Bronchial epithelial cell (primary cell): ENCODE results near the gene COL5A1. TPM values are rescaled to one million over a fixed set of nuclear protein-coding genes. Genes with fewer than 3 reads are reported as not detected.

Experiments used
- DNase-seq: peaks from one replicate; pipeline ENCODE4 v3.0.0-alpha.2; 2010; ENCODE audit warnings: low read depth
- FAIRE-seq: peaks from 2 replicates; lab custom pipeline; 2011; peaks lifted over from hg19 to GRCh38; lab: Jason Lieb, UNC
- H3K27me3 ChIP-seq: 2 replicates; pipeline ENCODE4 v1.5.1; 2011; ENCODE audit warnings: low read length; ENCODE audit not compliant: control insufficient read depth, insufficient read depth
- H3K36me3 ChIP-seq: 2 replicates; pipeline ENCODE4 v1.5.1; 2011; ENCODE audit warnings: low read length; ENCODE audit not compliant: control insufficient read depth, insufficient read depth
- H3K4me3 ChIP-seq: 2 replicates; pipeline ENCODE4 v1.5.1; 2011; ENCODE audit warnings: mild to moderate bottlenecking, low read depth, low read length, control low read depth
- CTCF ChIP-seq: IDR thresholded peaks from 2 replicates; pipeline ENCODE4 v1.5.1; 2011; ENCODE audit warnings: mild to moderate bottlenecking, moderate library complexity, low read length, control low read depth, inconsistent platforms; ENCODE audit not compliant: insufficient read depth, severe bottlenecking
- total RNA-seq: library from RNA; depleted of rRNA; stranded (reverse); fragments of >200 nt; gene quantifications from 2 replicates; pipeline ENCODE4 v1.2.1, GENCODE V29; 2014

COL5A1 gene
- total RNA-seq, 1 donor from 2014 or later = 6.3 TPM

GRCh38 chr9:134724202-134724911 is 82.8 kb downstream of the COL5A1 start:
- DNase-seq (no peak), FAIRE-seq (no peak)
- Histone ChIP-seq H3K27me3 (no peaks in the 10 kb centered on the region), H3K36me3 (no peaks in the 10 kb centered on the region), H3K4me3 (no peak overlapping the region)
- no peak for TF ChIP-seq CTCF

- no peaks in the 10 kb centered on the region for H3K27me3 ChIP-seq
- no peak for TF ChIP-seq CTCF
These were observed 83.5 kb downstream of the COL5A1 start for GRCh38 chr9:134724912-134725604.

GRCh38 chr9:134725605-134725940 is 84.0 kb downstream of the COL5A1 start:
- FAIRE-seq = no peak
- no peak overlapping the region for H3K4me3 ChIP-seq
- H3K36me3 ChIP-seq = no peaks in the 10 kb centered on the region
- no peaks in the 10 kb centered on the region for H3K27me3 ChIP-seq
- TF ChIP-seq CTCF = no peak
- no peak for DNase-seq

More at GRCh38 chr9:134724912-134725604, 83.5 kb downstream of the COL5A1 start:
- FAIRE-seq (no peak), DNase-seq (no peak)
- no peaks in the 10 kb centered on the region for H3K36me3 ChIP-seq
- H3K4me3 ChIP-seq = no peak overlapping the region

GRCh38 chr9:134726026-134726721 is 84.6 kb downstream of the COL5A1 start:
- no peaks in the 10 kb centered on the region for H3K36me3 ChIP-seq
- H3K27me3 ChIP-seq = no peaks in the 10 kb centered on the region
- H3K4me3 ChIP-seq = no peak overlapping the region
- no peak for FAIRE-seq
- no peak for DNase-seq
- TF ChIP-seq CTCF = no peak

GRCh38 chr9:134726722-134727034 is 85.1 kb downstream of the COL5A1 start:
- FAIRE-seq (no peak), DNase-seq (no peak)
- no peaks in the 10 kb centered on the region for H3K36me3 ChIP-seq
- no peak for TF ChIP-seq CTCF
- H3K4me3 ChIP-seq = no peak overlapping the region
- H3K27me3 ChIP-seq = no peaks in the 10 kb centered on the region
